NT2/D1 (cell line): ENCODE data around the gene SOAT1.

Experiments used
- YY1 ChIP-seq: IDR thresholded peaks from 2 replicates; pipeline ENCODE4 v1.6.1; 2011; ENCODE audit not compliant: insufficient read length, insufficient read depth
- ZNF274 ChIP-seq: IDR thresholded peaks from 2 replicates; pipeline ENCODE4 v1.6.1; 2011; ENCODE audit warnings: mild to moderate bottlenecking, low read depth, low read length

- TF ChIP-seq ZNF274 (no peak), YY1 (no peak)
These were observed 24.5 kb upstream of the SOAT1 start for GRCh38 chr1:179269071-179269470.
